Measurements from ENCODE around the gene ZBTB37.

ZBTB37 gene

DNA sequence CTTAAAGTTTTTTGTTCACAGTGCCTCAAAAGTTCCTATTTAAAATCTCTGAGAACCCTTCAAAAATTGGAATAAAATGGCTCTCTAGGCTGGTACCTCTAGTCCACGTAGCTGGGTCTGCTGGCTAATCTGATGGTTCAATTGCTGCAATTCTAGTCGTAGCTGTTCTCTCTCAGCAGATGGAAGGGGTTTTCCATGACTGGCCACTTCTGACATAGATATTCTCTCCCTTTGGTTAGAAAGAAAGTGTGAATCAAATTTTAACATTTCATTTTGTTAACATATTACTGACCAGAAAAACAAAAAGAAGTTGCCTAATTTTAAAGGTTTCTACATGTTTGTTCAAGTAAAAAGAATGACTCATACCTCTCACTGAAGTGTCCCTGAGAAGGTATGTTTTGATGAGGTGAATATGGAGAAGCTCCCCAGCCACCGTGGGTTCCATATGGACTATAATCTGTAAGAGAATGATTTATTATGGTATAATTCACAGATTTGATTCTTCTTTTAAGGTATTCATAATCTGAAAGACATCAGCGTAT is 78.3 kb downstream of the ZBTB37 start:
- Mint-ChIP-seq H3K9me3 (no peaks in the 10 kb centered on the region), H3K27ac (no peak overlapping the region), H3K36me3 (ENCODE audit: low read depth) (peaks cover 96% of the 10 kb centered on the region), H3K4me3 (no peak overlapping the region), H3K27me3 (no peaks in the 10 kb centered on the region), H3K4me1 (ENCODE audit: low read depth) (no peaks in the 10 kb centered on the region)
- intact Hi-C loops (cut with micrococcal nuclease), result no loop called here

GRCh38 chr1:173948594-173948993 is 80.4 kb downstream of the ZBTB37 start:
- no peaks in the 10 kb centered on the region for H3K4me1 Mint-ChIP-seq (ENCODE audit: low read depth)
- no peak overlapping the region for H3K4me3 Mint-ChIP-seq
- peaks cover 92% of the 10 kb centered on the region for H3K36me3 Mint-ChIP-seq (ENCODE audit: low read depth)
- no peaks in the 10 kb centered on the region for H3K27me3 Mint-ChIP-seq
- intact Hi-C loops (cut with micrococcal nuclease), result no loop called here
- no peaks in the 10 kb centered on the region for H3K9me3 Mint-ChIP-seq
- no peak overlapping the region for H3K27ac Mint-ChIP-seq
